GM18951 (cell line): ENCODE measurements around the gene CHD9NB.
"Not testable (repeated sequence)": the region's sequence is repeated elsewhere in the genome, so short reads cannot be mapped to it uniquely, and the experiment has no call there.

Experiments used
- POLR2A ChIP-seq: IDR thresholded peaks from 4 replicates; pipeline ENCODE4 v1.6.1; 2011; ENCODE audit warnings: mild to moderate bottlenecking; ENCODE audit not compliant: insufficient read length, insufficient read depth; ENCODE audit errors: extremely low read depth
- in situ Hi-C: fragments of 300-500 bp; cut with MboI; formaldehyde crosslinking; loops from one replicate; pipeline ENCODE4 v1.12.0; 2022; ENCODE audit warnings: low sequenced_read_pairs, mixed read lengths, inconsistent platforms; ENCODE audit not compliant: unreplicated experiment

CHD9NB gene

GRCh38 chr16:53061256-53061655, 8.6 kb upstream of the CHD9NB start:
- in situ Hi-C loops = loop anchor here (10.0 kb wide), 1 partner anchor 64 kb away; no protein-coding TSS in a partner anchor
- TF ChIP-seq POLR2A = no peak

- TF ChIP-seq POLR2A = no peak
- in situ Hi-C loops = loop anchor here (10.0 kb wide), 1 partner anchor 65 kb away; no protein-coding TSS in a partner anchor
These were observed 7.0 kb upstream of the CHD9NB start for GRCh38 chr16:53059672-53060071.

GRCh38 chr16:53058882-53059281, 6.2 kb upstream of the CHD9NB start:
- no peak for TF ChIP-seq POLR2A
- in situ Hi-C loops = no loop called here

- in situ Hi-C loops = no loop called here
- TF ChIP-seq POLR2A = no peak
These were observed 5.7 kb upstream of the CHD9NB start for GRCh38 chr16:53058441-53058840.

- in situ Hi-C loops = no loop called here
These were observed 5.0 kb upstream of the CHD9NB start for GRCh38 chr16:53057658-53058057.

GRCh38 chr16:53056392-53056881, 3.7 kb upstream of the CHD9NB start:
- TF ChIP-seq POLR2A = no peak
- in situ Hi-C loops = no loop called here

More at GRCh38 chr16:53057658-53058057, 5.0 kb upstream of the CHD9NB start:
- no peak for TF ChIP-seq POLR2A

GRCh38 chr16:53055541-53056391, 3.1 kb upstream of the CHD9NB start:
- in situ Hi-C loops = no loop called here
- peak; percentile 13 for TF ChIP-seq POLR2A

GRCh38 chr16:53054670-53055485, 2.2 kb upstream of the CHD9NB start, which contains the start of gene CHD9:
CHD9 (plus strand) TSS chr16:53054991; CDS start chr16:53156090, 101,099 bp downstream.
- in situ Hi-C loops = no loop called here
- peak; percentile 47 for TF ChIP-seq POLR2A

GRCh38 chr16:53053967-53054669, 1.4 kb upstream of the CHD9NB start:
- no peak for TF ChIP-seq POLR2A
- in situ Hi-C loops = no loop called here

- in situ Hi-C loops = not testable (repeated sequence)
These were observed 1.4 kb downstream of the CHD9NB start for GRCh38 chr16:53051255-53051654.

- no peak for TF ChIP-seq POLR2A
- in situ Hi-C loops = no loop called here
These were observed 4.4 kb downstream of the CHD9NB start for GRCh38 chr16:53048139-53048915.

GRCh38 chr16:53047515-53047914, 5.2 kb downstream of the CHD9NB start:
- in situ Hi-C loops = not testable (repeated sequence)
